GM21737 (cell line): ENCODE results near the gene ZNF610.
"Not testable (repeated sequence)": the region's sequence is repeated elsewhere in the genome, so short reads cannot be mapped to it uniquely, and the experiment has no call there.

Source experiments
- ATAC-seq: cut with Tn5 transposase; IDR thresholded peaks from one replicate; pipeline ENCODE4 v1.9.1; 2021; ENCODE audit warnings: mild to moderate bottlenecking, moderate library complexity; ENCODE audit not compliant: unreplicated experiment

ZNF610 gene

GRCh38 chr19:52336117-52336790 is at the start of gene ZNF610:
Gene ZNF610, plus strand, starts transcription at chr19:52336243. Its CDS starts 12,930 bp downstream, at chr19:52349173.
- peak; percentile 88 for ATAC-seq

- ATAC-seq, result no peak
These were observed 49.8 kb upstream of the ZNF610 start for GRCh38 chr19:52286256-52286655.

- no peak for ATAC-seq
These were observed 44.3 kb upstream of the ZNF610 start for GRCh38 chr19:52291781-52292180.

GRCh38 chr19:52292946-52293345 is 43.1 kb upstream of the ZNF610 start:
- not testable (repeated sequence) for ATAC-seq

GRCh38 chr19:52296400-52296772 is 39.7 kb upstream of the ZNF610 start:
- ATAC-seq, result no peak

DNA sequence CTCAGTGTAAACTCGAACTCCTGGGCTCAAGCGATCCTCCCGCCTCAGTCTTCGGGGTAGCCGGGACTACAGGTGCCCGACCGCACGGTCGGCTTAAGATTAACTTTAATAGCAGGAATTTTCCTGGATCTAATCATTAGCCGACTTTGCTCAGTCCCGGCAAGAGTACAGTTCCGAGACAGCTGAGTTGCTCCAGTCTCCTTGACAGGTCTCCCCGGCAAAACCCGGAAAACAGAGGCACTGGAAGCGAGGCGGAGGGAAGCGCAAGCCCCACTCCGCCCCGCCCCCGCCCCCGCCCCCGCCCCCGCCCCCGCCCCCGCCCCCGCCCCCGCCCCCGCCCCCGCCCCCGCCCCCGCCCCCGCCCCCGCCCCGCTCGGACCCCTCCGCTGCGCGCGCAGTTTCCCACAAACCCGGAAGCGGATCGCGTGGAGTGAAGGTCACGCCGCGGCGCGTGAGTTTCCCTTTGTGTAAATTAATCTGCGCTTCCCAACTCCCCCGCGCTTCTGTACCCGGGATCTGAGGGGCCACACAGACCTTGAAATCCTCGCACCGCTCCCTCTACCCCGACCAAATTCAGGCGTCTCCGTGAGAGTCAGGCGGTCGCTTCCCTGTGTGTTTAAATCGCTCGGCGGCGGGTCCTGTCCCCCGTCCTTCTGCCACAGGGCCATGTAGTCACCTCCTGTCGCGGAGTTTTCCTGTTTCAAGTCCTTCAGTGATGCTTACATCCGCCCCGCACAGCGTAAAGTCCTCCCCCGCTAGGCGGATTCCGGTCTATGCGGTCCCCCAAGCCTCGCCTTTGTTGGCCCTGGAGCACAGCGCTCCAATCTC is 39.1 kb upstream of the ZNF610 start, which contains the start of gene ZNF480:
Gene ZNF480 (plus strand): TSS at position 397 of the 828 bp plus-strand sequence. CDS start 3,244 bp downstream, outside the sequence.
- ATAC-seq, result peak; percentile 57

- peak; percentile 27 for ATAC-seq
These were observed 38.3 kb upstream of the ZNF610 start for GRCh38 chr19:52297601-52298364.

GRCh38 chr19:52307275-52307674 is 28.8 kb upstream of the ZNF610 start:
- ATAC-seq, result no peak

DNA sequence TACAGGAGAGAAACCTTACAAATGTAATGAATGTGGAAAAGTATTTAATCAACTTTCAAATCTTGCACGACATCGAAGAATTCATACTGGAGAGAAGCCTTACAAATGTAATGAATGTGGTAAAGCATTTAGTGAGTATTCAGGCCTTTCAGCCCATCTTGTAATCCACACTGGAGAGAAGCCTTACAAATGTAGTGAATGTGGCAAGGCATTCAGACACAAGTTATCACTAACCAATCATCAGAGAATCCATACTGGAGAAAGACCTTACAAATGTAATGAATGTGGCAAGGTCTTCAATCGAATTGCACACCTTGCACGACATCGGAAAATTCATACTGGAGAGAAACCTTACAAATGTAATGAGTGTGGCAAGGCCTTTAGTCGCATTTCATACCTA is 13.6 kb upstream of the ZNF610 start:
- ATAC-seq, result no peak

DNA sequence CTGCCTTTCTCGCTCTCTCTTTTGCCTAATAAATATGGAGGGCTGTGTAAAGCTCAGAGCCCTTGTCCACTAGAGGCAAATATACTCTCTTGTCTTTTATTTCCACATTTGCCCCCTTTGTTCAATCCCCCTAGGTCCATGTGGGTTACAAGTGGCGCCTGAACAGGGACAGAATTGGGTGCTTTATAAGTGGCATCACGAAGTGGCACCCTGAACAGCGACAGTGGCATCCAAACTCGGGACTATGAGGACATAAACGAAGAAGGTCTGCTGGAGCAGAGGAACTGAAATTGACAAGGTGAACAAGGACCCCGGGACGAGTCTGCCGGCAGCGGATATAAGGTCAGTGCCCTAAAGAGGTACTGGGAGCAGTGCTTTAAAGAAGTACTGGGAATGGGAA is 4.3 kb upstream of the ZNF610 start:
- ATAC-seq, result no peak

- no peak for ATAC-seq
These were observed 301 bp upstream of the ZNF610 start for GRCh38 chr19:52335768-52336116.

DNA sequence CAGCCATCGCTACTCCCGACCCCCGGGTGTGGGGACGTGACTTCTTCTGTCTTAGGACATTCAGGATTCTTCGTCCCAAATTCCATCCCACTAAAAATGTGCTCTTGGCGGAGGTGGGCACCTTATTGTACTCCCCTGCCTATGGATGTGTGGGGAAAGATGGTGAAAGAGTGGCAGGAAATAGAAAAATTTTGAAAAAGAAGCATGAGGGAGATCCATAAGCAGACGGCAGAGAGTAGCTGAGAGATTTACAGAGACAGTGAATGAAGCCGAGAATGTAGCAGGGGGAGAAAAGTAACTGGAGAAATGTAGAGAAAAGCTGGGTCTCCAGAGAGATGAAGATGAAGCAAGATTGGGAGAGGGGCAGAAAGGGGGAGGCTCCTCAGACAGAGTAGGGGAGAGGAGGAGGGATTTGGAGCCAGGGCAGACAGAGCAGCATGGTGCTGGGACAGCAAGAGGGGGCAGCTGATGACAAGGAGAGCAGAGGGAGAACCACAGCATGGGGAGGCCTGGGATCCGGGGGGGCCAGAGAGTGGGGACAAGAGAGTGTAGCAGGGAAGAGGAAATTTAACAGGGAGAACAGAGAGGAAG is 843 bp downstream of the ZNF610 start:
- no peak for ATAC-seq

DNA sequence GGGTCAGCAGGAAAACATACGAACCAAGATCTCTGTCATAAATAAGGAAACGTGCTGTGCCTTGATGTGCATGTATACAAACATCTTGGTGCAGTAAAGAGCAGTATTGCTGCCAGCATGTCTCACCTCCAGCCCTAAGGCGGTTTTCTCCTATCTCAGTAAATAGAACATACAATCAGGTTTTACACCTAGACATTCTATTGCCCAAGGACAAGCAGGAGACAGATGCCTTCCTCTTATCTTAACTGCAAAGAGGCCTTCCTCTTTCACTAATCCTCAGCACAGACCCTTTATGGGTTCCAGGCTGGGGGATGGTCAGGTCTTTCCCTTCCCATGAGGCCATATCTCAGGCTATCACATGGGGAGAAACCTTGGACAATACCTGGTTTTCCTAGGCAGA is 3.0 kb downstream of the ZNF610 start:
- not testable (repeated sequence) for ATAC-seq

GRCh38 chr19:52343548-52343947 is 7.5 kb downstream of the ZNF610 start:
- ATAC-seq, result no peak

DNA sequence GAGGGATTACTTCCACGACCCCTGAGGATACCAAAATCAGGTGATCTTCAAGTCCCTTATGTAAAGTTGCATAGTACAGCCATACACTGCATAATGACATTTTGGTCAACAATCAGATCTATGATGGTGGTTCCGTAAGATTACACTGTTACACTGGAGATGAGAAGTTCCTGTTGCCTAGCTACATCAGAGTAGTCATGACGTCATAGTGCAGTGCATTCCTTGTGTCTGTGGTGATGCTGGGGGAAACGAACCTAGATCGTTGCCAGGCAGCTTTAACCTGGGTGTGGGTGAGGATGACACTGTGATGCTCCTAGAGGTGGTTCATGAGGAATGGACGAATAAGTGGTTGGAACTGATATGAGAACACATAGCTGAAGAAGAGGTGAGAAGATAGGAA is 9.1 kb downstream of the ZNF610 start:
- no peak for ATAC-seq

- ATAC-seq, result no peak
These were observed 15.5 kb downstream of the ZNF610 start for GRCh38 chr19:52351512-52351911.

- no peak for ATAC-seq
These were observed 30.4 kb downstream of the ZNF610 start for GRCh38 chr19:52366414-52366824.

DNA sequence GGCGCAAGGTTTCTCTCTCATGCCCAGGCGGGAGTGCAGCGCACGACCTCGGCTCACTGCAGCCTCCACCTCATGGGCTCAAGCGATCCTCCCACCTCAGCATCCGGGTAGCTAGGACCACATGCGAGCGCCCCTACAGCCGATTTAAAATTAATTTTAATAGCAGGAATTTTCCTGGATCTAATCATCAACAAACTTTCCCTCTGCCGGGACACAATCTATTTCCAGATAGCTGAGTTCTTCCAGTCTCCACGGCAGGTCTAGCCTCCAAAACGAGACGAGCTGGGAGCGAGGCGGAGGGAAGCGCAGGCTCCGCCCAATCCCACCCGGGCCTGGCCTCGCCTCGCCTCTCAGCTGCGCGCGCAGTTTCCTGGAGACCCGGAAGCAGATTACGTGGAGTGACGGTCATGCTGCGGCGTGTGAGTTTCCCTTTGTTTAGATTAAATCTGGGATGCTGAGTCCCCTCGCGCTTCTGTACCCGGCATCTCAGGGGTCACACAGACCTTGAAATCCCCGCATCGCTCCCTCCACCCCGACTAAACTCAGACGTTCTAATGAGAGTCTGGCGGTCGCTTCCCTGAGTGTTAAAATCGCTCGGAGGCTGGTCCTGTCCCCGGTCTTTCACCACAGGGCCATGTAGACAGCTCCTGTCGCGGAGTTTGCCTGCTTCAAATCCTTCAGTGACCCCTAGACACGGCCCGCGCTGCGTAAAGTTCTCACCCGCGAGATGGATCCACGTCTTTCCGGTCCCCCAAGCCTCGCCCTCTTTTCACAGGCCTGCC is 33.7 kb downstream of the ZNF610 start, which contains the start of gene ZNF880:
Gene ZNF880 (plus strand): TSS at position 365 of the 782 bp plus-strand sequence. CDS start 43 bp downstream, at position 408.
- ATAC-seq, result peak; percentile 94

DNA sequence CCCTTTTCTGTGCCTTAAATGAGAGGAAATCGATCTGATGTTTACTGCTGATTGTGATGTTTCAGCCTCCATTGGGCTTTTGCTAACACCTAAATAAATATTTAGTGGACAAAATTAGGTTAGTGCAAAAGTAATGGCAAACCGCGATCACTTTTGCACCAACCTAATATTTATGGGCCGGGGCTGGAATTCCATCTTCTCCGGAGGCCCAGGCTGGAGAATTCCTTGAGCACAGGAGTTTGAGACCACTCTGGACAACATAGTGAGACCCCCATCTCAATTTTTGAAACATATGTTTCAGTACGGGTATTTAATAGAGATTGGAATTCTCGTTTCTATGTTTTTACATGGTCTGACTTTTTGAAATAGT is 34.3 kb downstream of the ZNF610 start:
- ATAC-seq, result no peak

- no peak for ATAC-seq
These were observed 55.1 kb downstream of the ZNF610 start for GRCh38 chr19:52391135-52391534.
